Measurements from ENCODE around the gene UBIAD1.
A peak's percentile ranks its signal among the peaks of the same experiment; 100 is the strongest.
"Not testable (repeated sequence)": the region's sequence is repeated elsewhere in the genome, so short reads cannot be mapped to it uniquely, and the experiment has no call there.

The UBIAD1 gene

DNA sequence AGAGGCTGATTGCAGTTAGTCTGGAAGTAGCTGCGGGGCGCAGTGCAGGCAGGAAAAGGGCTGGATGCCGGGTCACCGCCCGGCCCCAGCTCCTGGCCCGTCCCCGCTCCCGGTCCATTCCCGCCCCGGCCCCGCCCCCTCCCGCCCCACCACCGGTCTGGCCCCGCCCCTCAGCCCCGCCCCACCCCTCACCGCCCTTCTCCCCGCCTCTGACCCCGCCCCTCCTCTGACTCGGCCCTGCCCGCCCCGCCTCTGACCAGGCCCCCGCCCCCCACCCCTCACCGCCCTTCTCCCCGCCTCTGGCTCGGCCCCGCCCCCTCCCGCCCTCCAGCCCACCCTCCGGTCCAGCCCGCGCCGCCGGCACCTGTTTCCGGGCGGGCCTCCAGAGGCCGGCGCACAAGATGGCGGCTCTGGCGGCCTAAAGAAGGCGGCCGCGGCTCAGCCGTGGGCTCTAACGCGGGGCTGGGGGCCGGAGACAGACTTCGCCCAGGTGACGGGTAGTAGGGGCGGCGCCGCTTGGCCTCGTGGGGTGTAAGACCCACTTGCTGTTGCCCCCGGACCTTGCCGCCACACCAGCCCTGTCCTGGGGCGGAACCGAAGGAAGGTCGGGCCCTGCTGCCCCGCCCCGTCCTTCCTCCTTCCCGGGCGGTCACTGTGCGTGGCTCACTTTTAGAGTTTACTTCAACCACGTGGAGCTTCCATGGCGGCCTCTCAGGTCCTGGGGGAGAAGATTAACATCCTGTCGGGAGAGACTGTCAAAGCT is at the start of gene UBIAD1:
Gene UBIAD1 (plus strand): TSS at position 367 of the 763 bp plus-strand sequence. CDS start 334 bp downstream, at position 701.
- peak; percentile 69 to 80 for DNase-seq

DNA sequence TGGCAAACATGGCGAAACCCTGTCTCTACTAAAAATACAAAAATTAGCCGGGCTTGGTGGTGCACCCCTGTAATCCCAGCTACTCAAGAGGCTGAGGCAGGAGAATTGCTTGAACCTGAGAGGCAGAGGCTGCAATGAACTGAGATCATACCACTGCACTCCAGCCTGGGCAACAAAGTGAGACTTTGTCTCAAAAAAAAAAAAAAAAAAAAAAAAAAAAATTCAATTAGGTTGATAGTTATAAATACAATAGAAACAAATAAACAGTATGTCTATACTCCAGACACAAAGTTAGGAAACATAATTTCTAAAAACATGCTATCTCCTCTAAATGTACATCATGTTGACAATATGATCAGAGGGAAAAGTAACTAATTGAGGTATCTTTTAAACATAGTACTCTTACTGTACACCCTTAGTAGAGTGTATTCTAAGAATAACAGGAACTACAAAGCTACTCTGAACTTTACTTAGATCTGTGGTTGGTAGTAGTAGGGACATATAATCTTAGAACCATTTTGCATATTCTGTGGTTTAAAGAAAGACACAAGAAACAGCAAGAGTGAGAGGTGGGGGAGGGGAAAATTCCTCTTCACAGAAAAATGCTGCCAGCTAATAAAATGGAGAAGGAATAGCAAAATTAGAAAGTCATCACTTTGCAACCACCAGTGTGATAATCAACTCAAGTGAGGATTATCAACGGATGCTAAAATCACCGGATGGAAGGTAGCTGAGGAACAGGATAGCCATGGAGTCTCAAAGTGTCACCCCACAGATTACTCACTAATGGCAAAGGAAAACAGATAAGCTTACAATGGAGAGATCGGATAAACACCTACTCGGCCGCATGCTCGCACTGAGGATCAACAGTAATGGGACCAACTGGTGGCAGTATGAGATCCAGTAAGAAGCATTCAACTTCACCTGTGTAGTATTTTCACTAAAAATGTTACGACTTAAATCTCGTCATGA is 45.6 kb upstream of the UBIAD1 start:
- DNase-seq: no peak

DNA sequence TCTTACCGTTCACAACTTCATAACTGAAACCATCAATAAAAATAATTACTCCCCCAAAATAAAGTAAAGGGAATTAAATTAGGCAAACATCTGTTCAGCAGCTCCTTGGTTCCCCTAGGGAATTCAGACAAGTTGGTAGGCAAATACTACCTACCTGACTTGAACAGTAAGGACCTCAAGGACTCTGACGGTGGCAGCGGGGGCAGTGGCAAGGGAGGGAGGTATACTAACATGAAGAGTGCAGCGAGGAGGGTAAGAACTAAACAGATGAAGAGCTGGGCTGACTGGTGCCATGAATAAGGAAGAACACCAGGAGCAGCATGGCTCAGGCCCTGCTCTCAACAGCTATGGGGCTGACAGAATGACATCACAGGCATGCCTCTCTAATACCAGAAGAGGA is 43.8 kb upstream of the UBIAD1 start:
- no peak for DNase-seq

DNA sequence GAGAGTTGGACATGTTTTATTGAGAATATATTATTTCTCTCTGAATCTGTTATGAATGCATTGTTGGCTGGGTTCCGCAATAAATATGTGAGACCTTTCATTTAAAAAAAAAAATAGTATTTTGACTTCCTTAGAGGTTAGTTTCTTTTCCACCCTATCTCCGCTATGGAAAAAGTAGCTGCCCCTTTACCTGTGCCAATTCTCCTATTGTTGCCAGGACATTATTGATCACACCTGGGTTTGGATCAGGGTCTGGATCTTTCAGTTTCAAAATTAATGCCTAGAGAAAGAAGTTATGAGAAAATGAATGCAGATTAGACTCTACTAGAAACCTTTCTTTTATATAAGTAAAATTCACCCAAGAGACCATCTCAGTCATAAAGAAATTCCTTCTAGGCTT is 39.8 kb upstream of the UBIAD1 start:
- DNase-seq: no peak

DNA sequence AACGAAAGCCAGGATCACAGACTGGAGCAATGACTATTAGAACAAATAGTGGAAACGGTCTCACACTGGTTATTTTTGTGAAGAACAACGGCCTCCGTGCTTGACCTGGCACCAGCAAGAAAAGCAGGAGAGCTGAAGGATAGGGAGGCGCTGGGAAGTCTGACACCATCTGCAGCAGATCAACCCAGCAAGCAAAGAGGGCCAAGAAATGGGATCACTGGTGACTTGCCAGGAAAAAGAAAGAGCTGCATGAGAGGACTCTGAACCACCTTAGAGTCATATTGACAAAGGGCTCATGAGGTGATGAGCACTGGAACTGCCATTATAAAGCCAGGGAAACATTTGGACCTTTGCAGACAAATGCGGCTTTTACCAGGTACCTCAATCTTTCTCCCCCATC is 35.6 kb upstream of the UBIAD1 start:
- DNase-seq: no peak

DNA sequence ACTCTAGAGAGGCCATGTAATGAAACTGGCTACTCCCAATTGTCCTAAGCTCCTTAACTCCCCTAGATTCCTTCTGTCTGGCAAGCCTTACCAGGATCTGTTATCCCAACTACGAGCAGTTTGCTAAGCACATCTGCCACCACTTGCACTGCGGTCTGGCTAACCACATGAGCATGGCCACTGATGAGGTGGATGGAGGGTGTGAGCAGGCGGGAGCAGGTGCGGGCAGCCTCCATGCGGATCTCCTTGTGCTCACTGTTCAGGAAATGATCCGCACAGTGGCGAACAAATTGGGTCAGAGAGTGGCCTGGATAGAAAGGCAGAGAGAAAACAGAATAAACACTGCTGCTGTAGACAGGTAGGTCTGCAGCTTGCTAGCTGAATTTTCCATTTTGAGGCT is 34.7 kb upstream of the UBIAD1 start:
- no peak for DNase-seq

- no peak for DNase-seq
Observed at GRCh38 chr1:11245248-11245647, 27.8 kb upstream of the UBIAD1 start.

DNA sequence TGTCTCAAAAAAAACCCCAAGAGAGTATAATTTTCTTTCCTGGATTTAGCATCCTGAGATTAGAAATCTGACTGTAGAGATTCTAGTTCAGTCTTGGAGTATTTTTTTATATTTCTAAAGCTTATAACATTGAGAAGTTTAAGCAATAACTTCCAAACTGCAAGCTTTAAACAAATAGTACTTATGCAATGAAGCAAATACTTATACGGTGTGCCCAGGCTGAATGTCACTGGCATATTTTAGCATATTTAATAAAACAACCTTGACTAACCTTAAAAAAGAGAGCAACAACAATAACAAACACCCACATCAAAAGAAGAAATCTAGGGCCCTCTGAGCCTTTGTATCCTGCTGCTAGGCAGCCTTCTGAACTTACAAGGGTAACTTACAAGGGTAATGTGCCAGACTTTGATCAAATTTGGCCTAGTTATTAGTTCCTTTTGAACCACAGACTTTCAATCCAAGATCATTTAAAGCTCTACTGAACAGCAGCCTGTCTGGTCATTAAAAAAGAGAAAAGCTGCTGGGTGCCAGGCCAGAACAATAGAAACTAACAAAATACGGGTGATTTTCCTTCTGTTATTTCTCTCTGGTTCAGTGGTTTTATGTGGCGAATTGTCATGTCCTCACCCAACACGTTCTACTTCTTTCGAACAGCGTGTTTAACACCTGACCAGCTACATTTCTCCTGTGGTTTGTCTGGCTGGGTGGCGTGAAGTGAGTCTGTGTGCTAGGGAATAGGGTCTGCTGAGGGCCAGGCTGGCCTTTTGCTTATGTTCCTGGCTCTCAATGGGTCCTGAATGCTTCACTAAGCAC is 26.9 kb upstream of the UBIAD1 start:
- DNase-seq: no peak

DNA sequence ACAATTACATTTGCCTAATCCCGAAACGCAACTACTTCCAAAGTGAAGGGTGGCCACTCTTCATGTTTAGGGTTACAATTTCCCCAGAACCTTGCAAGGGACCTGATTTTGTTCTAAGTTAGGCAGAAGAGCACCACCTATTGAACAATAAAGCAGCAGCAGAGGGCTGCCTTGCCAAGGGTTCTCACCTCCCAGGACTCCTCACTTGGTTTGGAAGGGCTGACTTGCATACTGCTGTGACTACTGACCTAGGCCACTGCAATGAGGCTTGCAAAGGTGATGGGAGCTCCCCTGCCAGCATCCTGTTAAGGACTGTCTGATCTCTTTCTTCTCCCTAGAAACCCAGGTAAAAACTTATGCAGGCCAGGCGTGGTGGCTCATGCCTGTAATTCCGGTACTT is 24.8 kb upstream of the UBIAD1 start:
- DNase-seq: no peak

- DNase-seq: no peak
Observed at GRCh38 chr1:11252538-11252937, 20.5 kb upstream of the UBIAD1 start.

DNA sequence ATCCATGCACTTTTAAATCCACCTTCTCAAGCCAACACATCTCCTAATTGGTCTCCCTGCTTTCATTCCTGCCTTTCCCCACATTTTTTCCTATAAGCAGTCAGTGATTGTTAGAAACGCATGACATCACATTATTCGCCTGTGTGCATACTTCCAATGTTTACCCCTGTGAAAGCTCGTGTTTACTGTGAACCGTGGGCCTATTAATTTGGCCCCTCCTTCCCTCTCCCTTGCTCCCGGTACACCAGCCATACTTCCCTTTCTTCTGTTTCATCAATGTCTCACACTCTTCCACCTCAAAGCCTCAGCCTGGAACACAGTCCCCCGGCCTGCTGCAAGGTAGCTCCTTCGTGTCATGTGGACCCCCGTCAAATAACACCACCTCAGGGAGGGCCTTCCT is 19.8 kb upstream of the UBIAD1 start:
- no peak for DNase-seq

DNA sequence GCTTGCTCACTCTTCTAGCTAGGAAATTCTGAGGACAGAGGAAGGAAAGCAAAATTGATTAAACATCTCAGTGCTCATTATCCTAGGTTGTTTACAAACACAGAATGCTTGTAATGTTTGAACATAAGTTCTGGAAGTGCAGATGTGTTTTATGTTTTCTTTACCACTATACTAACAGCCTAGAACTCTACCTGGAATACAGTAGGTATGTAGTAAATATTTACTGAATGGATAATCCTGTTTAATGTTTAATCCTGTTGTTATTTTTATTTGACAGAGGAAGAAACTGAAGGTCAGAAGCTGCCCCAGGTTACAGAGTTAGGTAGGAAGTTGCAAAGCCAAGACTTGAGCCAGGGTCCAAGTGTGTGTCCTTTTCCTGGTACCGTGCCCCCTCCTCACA is 16.7 kb upstream of the UBIAD1 start:
- no peak for DNase-seq

DNA sequence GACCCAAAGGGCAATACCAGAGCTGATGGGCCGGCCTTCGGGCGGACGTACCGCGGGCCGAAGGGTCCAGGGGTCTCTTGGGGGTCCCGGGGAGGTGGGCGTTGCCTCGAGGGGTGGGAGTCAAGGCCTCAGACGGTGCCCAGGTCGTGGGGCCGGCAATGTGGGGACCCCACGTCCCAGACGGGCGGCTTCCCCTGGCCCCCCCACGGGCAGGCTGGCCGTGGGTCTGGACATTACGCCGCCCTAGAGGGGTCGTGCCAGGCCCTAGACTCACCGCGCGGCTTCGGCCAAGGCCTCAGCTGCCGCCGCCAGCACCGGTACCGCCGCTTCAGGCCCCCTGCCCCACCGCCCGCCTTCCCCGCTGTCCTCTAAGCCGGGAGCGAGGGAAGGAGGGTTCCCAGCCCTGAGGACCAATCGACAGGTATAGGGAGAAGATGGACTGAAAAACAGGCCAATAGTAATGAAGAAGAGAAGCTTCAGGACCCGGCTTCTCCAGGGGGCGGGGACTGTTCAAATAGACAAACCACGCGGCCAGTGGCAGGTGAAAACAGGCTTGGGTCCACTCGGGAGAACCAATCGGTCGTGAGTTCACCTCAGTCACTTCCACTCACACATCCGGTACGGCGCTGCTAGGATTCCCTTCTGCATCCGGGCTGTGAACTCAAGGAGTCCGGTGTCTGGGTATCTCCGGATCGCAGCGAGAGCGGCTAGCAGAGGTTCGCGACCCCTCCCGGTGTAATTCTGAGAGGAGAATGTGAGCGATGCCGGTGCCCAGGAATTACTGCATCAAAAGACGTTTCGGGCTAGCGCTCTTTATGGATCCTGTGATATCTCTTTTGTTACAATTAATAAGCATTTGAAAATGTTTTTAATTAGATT is 10.6 kb upstream of the UBIAD1 start, which contains the start of gene MTOR:
Gene MTOR (minus strand): TSS at position 381 of the 879 bp plus-strand sequence. CDS start 3,142 bp downstream, outside the sequence.
- DNase-seq: peak; percentile 99

DNA sequence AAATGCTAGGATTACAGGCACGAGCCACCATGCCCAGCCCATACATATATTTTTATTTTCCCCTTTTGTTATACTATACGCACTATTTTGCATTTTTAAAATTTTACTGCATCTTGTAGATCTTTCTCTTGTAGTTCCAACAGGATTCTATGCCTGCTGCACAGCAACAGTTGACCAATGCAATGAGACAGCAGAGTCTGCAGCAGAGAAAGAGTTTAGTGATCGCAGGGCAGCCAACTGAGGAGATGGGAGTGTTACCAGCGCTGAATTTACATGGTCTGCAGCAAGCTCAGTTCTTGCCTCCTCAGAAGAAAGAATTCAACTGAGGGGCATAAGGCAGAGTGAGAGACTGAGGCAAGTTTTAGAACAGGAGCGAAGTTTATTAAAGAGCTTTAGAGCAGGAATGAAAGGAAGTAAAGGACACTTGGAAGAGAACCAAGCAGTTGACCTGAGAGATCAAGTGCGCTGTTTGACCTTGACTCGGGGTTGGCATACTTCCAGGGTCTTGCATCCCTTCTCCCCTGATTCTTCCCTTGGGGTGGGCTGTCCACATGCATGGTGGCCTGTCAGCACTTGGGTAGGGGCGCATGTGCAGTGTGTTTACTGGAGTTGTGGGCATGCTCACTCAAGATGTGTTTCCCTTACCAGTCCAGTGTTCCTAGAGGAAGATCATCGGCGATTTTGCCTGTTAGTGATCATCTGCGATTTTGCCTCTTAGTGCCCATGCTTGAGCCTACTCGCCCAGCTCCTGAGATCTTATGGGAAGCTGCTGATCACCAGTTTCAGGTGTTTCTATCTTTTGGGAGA is 6.5 kb upstream of the UBIAD1 start:
- DNase-seq: no peak

GRCh38 chr1:11267350-11268337 is 5.4 kb upstream of the UBIAD1 start:
- not testable (repeated sequence) for DNase-seq

GRCh38 chr1:11272544-11272831 is 510 bp upstream of the UBIAD1 start:
- no peak for DNase-seq

DNA sequence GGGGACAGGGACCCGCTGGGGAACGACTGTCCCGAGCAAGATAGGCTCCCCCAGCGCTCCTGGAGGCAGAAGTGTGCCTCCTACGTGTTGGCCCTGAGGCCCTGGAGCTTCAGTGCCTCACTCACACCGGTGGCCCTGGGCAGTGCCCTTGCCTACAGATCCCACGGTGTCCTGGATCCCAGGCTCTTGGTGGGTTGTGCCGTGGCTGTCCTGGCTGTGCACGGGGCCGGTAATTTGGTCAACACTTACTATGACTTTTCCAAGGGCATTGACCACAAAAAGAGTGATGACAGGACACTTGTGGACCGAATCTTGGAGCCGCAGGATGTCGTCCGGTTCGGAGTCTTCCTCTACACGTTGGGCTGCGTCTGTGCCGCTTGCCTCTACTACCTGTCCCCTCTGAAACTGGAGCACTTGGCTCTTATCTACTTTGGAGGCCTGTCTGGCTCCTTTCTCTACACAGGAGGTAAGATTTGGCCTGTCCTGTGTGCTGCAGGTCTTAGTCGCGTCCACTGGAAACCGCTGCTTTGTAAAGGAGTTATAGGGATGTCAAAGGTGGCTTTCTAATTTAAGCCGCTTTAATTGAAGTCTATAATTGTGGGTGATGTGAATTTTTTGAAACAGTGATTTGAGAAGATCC is 717 bp downstream of the UBIAD1 start:
- peak in 1 of 2 experiments; percentile 15 for DNase-seq

DNA sequence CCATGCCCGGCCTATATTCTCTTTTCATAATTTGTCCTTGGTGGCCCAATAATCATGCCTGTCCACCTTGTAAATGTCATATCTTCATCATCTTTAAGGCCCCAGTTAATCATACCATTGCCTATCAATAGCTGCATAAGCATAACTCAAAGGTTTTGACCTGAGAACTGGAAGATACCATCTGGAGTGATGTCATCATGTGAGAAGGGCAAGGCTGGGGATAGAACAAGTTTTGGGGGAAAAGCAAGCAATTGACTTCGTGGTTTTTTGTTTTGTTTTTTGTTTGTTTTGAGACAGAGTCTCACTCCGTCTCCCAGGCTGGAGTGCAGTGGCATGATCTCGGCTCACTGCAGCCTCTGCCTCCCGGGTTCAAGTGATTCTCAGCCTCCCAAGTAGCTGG is 6.2 kb downstream of the UBIAD1 start:
- no peak for DNase-seq

GRCh38 chr1:11279630-11280029 is 6.6 kb downstream of the UBIAD1 start:
- no peak for DNase-seq

Measured in AML-193 (cell line).